IMR-90 (cell line): ENCODE data around the gene SPATA9. TPM values are rescaled to one million over a fixed set of nuclear protein-coding genes. Genes with fewer than 3 reads are reported as not detected.
A peak's percentile ranks its signal among the peaks of the same experiment; 100 is the strongest.

Experiments used
- ATAC-seq: fragments of 200-7000 bp; cut with Tn5 transposase; 2 replicates; pipeline ENCODE4 v1.9.1; 2020; ENCODE audit warnings: low read depth, mild to moderate bottlenecking, moderate library complexity
- BruUV-seq: library from RNA; stranded (reverse); fragments of 400-500 nt; replicated peaks from 2 replicates; lab custom pipeline; 2021; lab: Mats Ljungman, UMichigan
- CTCF ChIA-PET: fragments of 300-600 bp; formaldehyde crosslinking; extraction: SDS; loops from one replicate; lab custom pipeline; 2021; ENCODE audit warnings: antibody characterized with exemption; lab: Yijun Ruan, JAX
- POLR2A ChIA-PET: fragments of 300-600 bp; sonication (Branson Sonifier 250); formaldehyde crosslinking; loops from one replicate; lab custom pipeline; 2022; ENCODE audit warnings: antibody characterized with exemption; ENCODE audit not compliant: unreplicated experiment; lab: Charles Lee
- DNase-seq: peaks from one replicate; pipeline ENCODE4 v3.0.0; 2013
- H2AFZ ChIP-seq: replicated peaks from 2 replicates; pipeline ENCODE3; 2013; ENCODE audit warnings: low read length, mild to moderate bottlenecking; ENCODE audit not compliant: poor library complexity
- H2AK5ac ChIP-seq: 2 replicates; pipeline ENCODE4 v1.6.1; 2013; ENCODE audit warnings: low read depth, low read length, inconsistent platforms
- H2AK9ac ChIP-seq: replicated peaks from 2 replicates; pipeline ENCODE3; 2013; ENCODE audit warnings: mild to moderate bottlenecking, low read depth, low read length, moderate library complexity; ENCODE audit not compliant: poor library complexity
- H2BK120ac ChIP-seq: 2 replicates; pipeline ENCODE4 v1.6.1; 2013; ENCODE audit warnings: low read depth, low read length, inconsistent platforms
- H2BK15ac ChIP-seq: 3 replicates; pipeline ENCODE4 v1.6.1; 2013; ENCODE audit warnings: low read depth, low read length, inconsistent platforms
- H2BK20ac ChIP-seq: 2 replicates; pipeline ENCODE4 v1.6.1; 2013; ENCODE audit warnings: low read depth, mild to moderate bottlenecking, inconsistent platforms, low read length, moderate library complexity
- H2BK5ac ChIP-seq: 2 replicates; pipeline ENCODE4 v1.6.1; 2013; ENCODE audit warnings: mild to moderate bottlenecking, low read depth, low read length, inconsistent platforms; ENCODE audit not compliant: poor library complexity, severe bottlenecking
- H3K14ac ChIP-seq: replicated peaks from 2 replicates; pipeline ENCODE4 v1.6.1; 2013; ENCODE audit warnings: low read depth, low read length, inconsistent platforms
- H3K18ac ChIP-seq: 2 replicates; pipeline ENCODE4 v1.6.1; 2013; ENCODE audit warnings: low read depth, low read length, control low read depth
- H3K23ac ChIP-seq: 2 replicates; pipeline ENCODE4 v1.6.1; 2013; ENCODE audit warnings: low read depth, low read length, inconsistent platforms
- H3K27ac ChIP-seq: 2 replicates; pipeline ENCODE4 v1.5.1; 2013; ENCODE audit warnings: mild to moderate bottlenecking, control low read depth, low read length; ENCODE audit not compliant: insufficient read depth
- H3K27me3 ChIP-seq: 2 replicates; pipeline ENCODE4 v1.6.1; 2013; ENCODE audit warnings: low read length; ENCODE audit not compliant: control insufficient read depth, insufficient read depth
- H3K36me3 ChIP-seq: 2 replicates; pipeline ENCODE4 v1.6.1; 2013; ENCODE audit warnings: low read length, mixed read lengths; ENCODE audit not compliant: control insufficient read depth, insufficient read depth
- H3K4ac ChIP-seq: 2 replicates; pipeline ENCODE4 v1.6.1; 2013; ENCODE audit warnings: low read depth, low read length, inconsistent platforms
- H3K4me1 ChIP-seq: 2 replicates; pipeline ENCODE4 v1.6.1; 2013; ENCODE audit warnings: low read length, mixed read lengths; ENCODE audit not compliant: control insufficient read depth, insufficient read depth
- H3K4me2 ChIP-seq: 2 replicates; pipeline ENCODE4 v1.6.1; 2013; ENCODE audit warnings: low read depth, mild to moderate bottlenecking, control low read depth, low read length, moderate library complexity
- H3K4me3 ChIP-seq: 2 replicates; pipeline ENCODE4 v1.5.1; 2013; ENCODE audit warnings: low read depth, mild to moderate bottlenecking, control low read depth, low read length, moderate library complexity; ENCODE audit not compliant: insufficient read depth
- H3K56ac ChIP-seq: 2 replicates; pipeline ENCODE4 v1.6.1; 2013; ENCODE audit warnings: low read length, inconsistent platforms; ENCODE audit not compliant: insufficient read depth; ENCODE audit errors: extremely low read depth
- H3K79me1 ChIP-seq, 2 experiments: 2 replicates each; pipeline ENCODE4 v1.6.1; 2013; ENCODE audit warnings: low read length in 2 of 2, inconsistent platforms in 1 of 2, low read depth in 1 of 2
- H3K9ac ChIP-seq: 2 replicates; pipeline ENCODE4 v1.6.1; 2013; ENCODE audit warnings: low read depth, low read length, control low read depth
- H3K9me1 ChIP-seq: 2 replicates; pipeline ENCODE4 v1.6.1; 2013; ENCODE audit warnings: low read length, inconsistent platforms; ENCODE audit not compliant: insufficient read depth
- H3K9me3 ChIP-seq: 2 replicates; pipeline ENCODE4 v1.6.1; 2013; ENCODE audit warnings: low read length; ENCODE audit not compliant: control insufficient read depth, insufficient read depth
- H4K20me1 ChIP-seq: 2 replicates; pipeline ENCODE4 v1.6.1; 2013; ENCODE audit warnings: low read length, inconsistent platforms; ENCODE audit not compliant: insufficient read depth
- H4K5ac ChIP-seq: 2 replicates; pipeline ENCODE4 v1.6.1; 2013; ENCODE audit warnings: mild to moderate bottlenecking, low read depth, low read length, control low read depth
- H4K8ac ChIP-seq, 2 experiments: 2 replicates each; pipeline ENCODE4 v1.6.1; 2013; ENCODE audit warnings: low read depth in 2 of 2, low read length in 2 of 2, control low read depth in 1 of 2, inconsistent platforms in 1 of 2
- H4K91ac ChIP-seq: 2 replicates; pipeline ENCODE4 v1.6.1; 2013; ENCODE audit warnings: low read depth, low read length, inconsistent platforms; ENCODE audit not compliant: insufficient read depth
- BHLHE40 ChIP-seq: fragments of 150-350 bp; IDR thresholded peaks from 2 replicates; pipeline ENCODE4 v1.6.1; 2016; ENCODE audit warnings: mild to moderate bottlenecking, low read depth, low read length
- CEBPB ChIP-seq: IDR thresholded peaks from 2 replicates; pipeline ENCODE4 v1.6.1; 2012; ENCODE audit warnings: low read depth, low read length, improper control_type of control experiment
- CHD1 ChIP-seq: IDR thresholded peaks from 2 replicates; pipeline ENCODE4 v1.6.1; 2012; ENCODE audit warnings: low read depth, low read length, improper control_type of control experiment
- FOS ChIP-seq: fragments of 150-350 bp; IDR thresholded peaks from 2 replicates; pipeline ENCODE4 v1.6.1; 2016; ENCODE audit warnings: low read depth, low read length
- MAFK ChIP-seq: IDR thresholded peaks from 2 replicates; pipeline ENCODE4 v1.6.1; 2012; ENCODE audit warnings: low read depth, low read length, improper control_type of control experiment
- MAZ ChIP-seq: IDR thresholded peaks from 2 replicates; pipeline ENCODE4 v1.6.1; 2012; ENCODE audit warnings: low read depth, mild to moderate bottlenecking, low read length, improper control_type of control experiment, moderate library complexity, borderline replicate concordance
- MXI1 ChIP-seq: IDR thresholded peaks from 2 replicates; pipeline ENCODE4 v1.6.1; 2012; ENCODE audit warnings: low read depth, mild to moderate bottlenecking, low read length, moderate library complexity, borderline replicate concordance
- NFE2L2 ChIP-seq: fragments of 150-350 bp; IDR thresholded peaks from 2 replicates; pipeline ENCODE4 v1.6.1; 2016; ENCODE audit warnings: low read depth, mild to moderate bottlenecking, low read length
- POLR2A ChIP-seq: IDR thresholded peaks from 2 replicates; pipeline ENCODE4 v1.6.1; 2012; ENCODE audit warnings: mild to moderate bottlenecking, low read depth, low read length
- RAD21 ChIP-seq: IDR thresholded peaks from 2 replicates; pipeline ENCODE4 v1.6.1; 2012; ENCODE audit warnings: low read length, improper control_type of control experiment
- RCOR1 ChIP-seq: IDR thresholded peaks from 2 replicates; pipeline ENCODE4 v1.6.1; 2012; ENCODE audit warnings: mild to moderate bottlenecking, low read length, improper control_type of control experiment; ENCODE audit not compliant: insufficient replicate concordance
- RFX5 ChIP-seq: IDR thresholded peaks from 2 replicates; pipeline ENCODE4 v1.8.0; 2012; ENCODE audit warnings: low read depth, mild to moderate bottlenecking, low read length, moderate library complexity
- SMC3 ChIP-seq: fragments of 150-350 bp; IDR thresholded peaks from 2 replicates; pipeline ENCODE4 v1.6.1; 2016; ENCODE audit warnings: low read depth, mild to moderate bottlenecking, antibody characterized with exemption, low read length, moderate library complexity
- WGBS, 2 experiments: methylation state at CpG; one replicate each; pipeline versions ENCODE4 v1.1.5 to v1.1.7; 2013; ENCODE audit warnings: missing lambda C conversion rate in 2 of 2; ENCODE audit not compliant: insufficient read length in 1 of 2; ENCODE audit errors: extremely low coverage in 2 of 2; 5-methylcytosine and 5-hydroxymethylcytosine counted together
- dilution Hi-C: fragments of 300-500 bp; cut with HindIII; formaldehyde crosslinking; loops from one replicate; pipeline ENCODE4 v1.14.3; 2018; ENCODE audit warnings: low sequenced_read_pairs; ENCODE audit not compliant: unreplicated experiment
- in situ Hi-C: fragments of 300-500 bp; cut with MboI; formaldehyde crosslinking; loops from 3 replicates; pipeline ENCODE4 v1.14.3; 2019; ENCODE audit warnings: low sequenced_read_pairs, inconsistent platforms, mixed read lengths
- intact Hi-C: fragments of 100-400 bp; cut with micrococcal nuclease; formaldehyde crosslinking; loops from 2 replicates; pipeline ENCODE4 v1.10.0; 2022
- polyA plus RNA-seq, 3 experiments: library from polyadenylated mRNA; depleted of rRNA; stranded (reverse); fragments of >200 nt; gene quantifications; 2 replicates each; pipeline ENCODE4 v1.2.3, GENCODE V29; 2012; ENCODE audit warnings: low replicate concordance in 1 of 3
- total RNA-seq: library from RNA; depleted of rRNA; stranded (reverse); fragments of >200 nt; gene quantifications from 2 replicates; pipeline ENCODE4 v1.2.3, GENCODE V29; 2012
- TF ChIP-seq, protein P1 (sequence below): fragments of 150-350 bp; IDR thresholded peaks from 2 replicates; pipeline ENCODE4 v1.6.1; 2017; ENCODE audit warnings: mild to moderate bottlenecking, antibody characterized with exemption, low read length, low read depth
- TF ChIP-seq, protein P2 (sequence below): fragments of 150-350 bp; IDR thresholded peaks from 2 replicates; pipeline ENCODE4 v1.6.1; 2016; ENCODE audit warnings: low read depth, mild to moderate bottlenecking, low read length, moderate library complexity, borderline replicate concordance

Gene SPATA9
- total and polyA plus RNA-seq, 2 of the 4 experiments (the other 2 are of a cell fraction): 0.72 to 0.86 TPM

DNA sequence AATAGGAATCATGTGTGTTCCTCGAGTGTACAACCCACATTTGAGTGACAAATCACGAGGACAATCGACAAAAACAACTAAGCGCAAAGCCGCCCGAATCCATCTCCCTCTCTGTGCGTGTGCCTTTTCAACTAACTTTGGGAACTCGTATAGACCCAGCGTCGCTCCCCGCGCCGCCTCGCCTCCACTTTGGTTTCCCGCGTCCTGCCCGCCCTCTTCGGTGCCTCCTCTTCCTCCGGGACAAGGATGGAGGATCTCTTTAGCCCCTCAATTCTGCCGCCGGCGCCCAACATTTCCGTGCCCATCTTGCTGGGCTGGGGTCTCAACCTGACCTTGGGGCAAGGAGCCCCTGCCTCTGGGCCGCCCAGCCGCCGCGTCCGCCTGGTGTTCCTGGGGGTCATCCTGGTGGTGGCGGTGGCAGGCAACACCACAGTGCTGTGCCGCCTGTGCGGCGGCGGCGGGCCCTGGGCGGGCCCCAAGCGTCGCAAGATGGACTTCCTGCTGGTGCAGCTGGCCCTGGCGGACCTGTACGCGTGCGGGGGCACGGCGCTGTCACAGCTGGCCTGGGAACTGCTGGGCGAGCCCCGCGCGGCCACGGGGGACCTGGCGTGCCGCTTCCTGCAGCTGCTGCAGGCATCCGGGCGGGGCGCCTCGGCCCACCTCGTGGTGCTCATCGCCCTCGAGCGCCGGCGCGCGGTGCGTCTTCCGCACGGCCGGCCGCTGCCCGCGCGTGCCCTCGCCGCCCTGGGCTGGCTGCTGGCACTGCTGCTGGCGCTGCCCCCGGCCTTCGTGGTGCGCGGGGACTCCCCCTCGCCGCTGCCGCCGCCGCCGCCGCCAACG is 62.5 kb downstream of the SPATA9 start, which contains the start of gene GPR150:
TSS of gene GPR150 (plus strand) at position 58 of the 840 bp plus-strand sequence. CDS start at position 247, 189 bp downstream.
- H3K4ac ChIP-seq: peak within 1 kb of the TSS; percentile 73
- CTCF ChIA-PET: interaction anchor here (0.7 kb wide), 1 partner anchor 95 kb away, joined by 3 read pairs; no protein-coding TSS in a partner anchor
- H3K27me3 ChIP-seq: no peaks in the 10 kb centered on the region
- no peak within 1 kb of the TSS for H3K56ac ChIP-seq
- H2BK20ac ChIP-seq: no peak within 1 kb of the TSS
- in situ Hi-C loops (no loop called here), intact Hi-C loops (no loop called here), dilution Hi-C loops (no loop called here)
- 2% methylated on average over 67 of the region's 85 CpGs; no CpG with 5 or more reads in 1 of the 2 experiments for WGBS, 2 experiments
- POLR2A ChIA-PET: no interaction called here
- no peaks in the 10 kb centered on the region for H3K79me1 ChIP-seq
- H4K5ac ChIP-seq: peak within 1 kb of the TSS; percentile 61; the same call in 1 of the 2 replicates
- H4K8ac ChIP-seq: peak within 1 kb of the TSS; percentile 81 to 98
- H3K23ac ChIP-seq: peak within 1 kb of the TSS; percentile 19; the same call in 1 of the 2 replicates
- peak within 1 kb of the TSS; percentile 80 for H2AK9ac ChIP-seq
- BruUV-seq: no TSS peak
- no peaks in the 10 kb centered on the region for H3K9me1 ChIP-seq
- DNase-seq: peak; percentile 37
- H3K4me2 ChIP-seq: peak within 1 kb of the TSS; percentile 89
- H3K18ac ChIP-seq: peak within 1 kb of the TSS; percentile 4
- no peaks in the 10 kb centered on the region for H3K36me3 ChIP-seq
- no peaks in the 10 kb centered on the region for H3K9me3 ChIP-seq
- H3K9ac ChIP-seq: peak within 1 kb of the TSS; percentile 51; the same call in 1 of the 2 replicates
- H4K20me1 ChIP-seq: no peaks in the 10 kb centered on the region
- peak within 1 kb of the TSS; percentile 38 for H2BK5ac ChIP-seq
- peak; percentile 80 for ATAC-seq
- H3K14ac ChIP-seq: peak within 1 kb of the TSS; percentile 23; the same call in 1 of the 2 replicates
- peak within 1 kb of the TSS; percentile 72 for H2BK120ac ChIP-seq
- H4K91ac ChIP-seq: peak within 1 kb of the TSS; percentile 46; the same call in 1 of the 2 replicates
- H2AK5ac ChIP-seq: peak within 1 kb of the TSS; percentile 61
- H2AFZ ChIP-seq: peak within 1 kb of the TSS; percentile 96
- H3K4me3 ChIP-seq: peak within 1 kb of the TSS; percentile 43
- peak within 1 kb of the TSS; percentile 5; the same call in 1 of the 2 replicates for H3K27ac ChIP-seq
- H3K4me1 ChIP-seq: peaks cover 13% of the 10 kb centered on the region
- H2BK15ac ChIP-seq: peak within 1 kb of the TSS; percentile 25; the same call in 1 of the 3 replicates
- TF ChIP-seq MAZ (no peak), NFE2L2 (no peak), CHD1 (no peak), FOS (no peak), CEBPB (no peak), MAFK (no peak), RCOR1 (no peak), BHLHE40 (peak; percentile 22), MXI1 (0 out of 2 replicates have a peak, but pooled peaks have one; percentile 37), SMC3 (no peak), RAD21 (no peak), POLR2A (no peak), RFX5 (no peak)
- TF ChIP-seq, protein P1, sequence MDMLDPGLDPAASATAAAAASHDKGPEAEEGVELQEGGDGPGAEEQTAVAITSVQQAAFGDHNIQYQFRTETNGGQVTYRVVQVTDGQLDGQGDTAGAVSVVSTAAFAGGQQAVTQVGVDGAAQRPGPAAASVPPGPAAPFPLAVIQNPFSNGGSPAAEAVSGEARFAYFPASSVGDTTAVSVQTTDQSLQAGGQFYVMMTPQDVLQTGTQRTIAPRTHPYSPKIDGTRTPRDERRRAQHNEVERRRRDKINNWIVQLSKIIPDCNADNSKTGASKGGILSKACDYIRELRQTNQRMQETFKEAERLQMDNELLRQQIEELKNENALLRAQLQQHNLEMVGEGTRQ: 0 out of 2 replicates have a peak, but pooled peaks have one; percentile 23
- TF ChIP-seq, protein P2, sequence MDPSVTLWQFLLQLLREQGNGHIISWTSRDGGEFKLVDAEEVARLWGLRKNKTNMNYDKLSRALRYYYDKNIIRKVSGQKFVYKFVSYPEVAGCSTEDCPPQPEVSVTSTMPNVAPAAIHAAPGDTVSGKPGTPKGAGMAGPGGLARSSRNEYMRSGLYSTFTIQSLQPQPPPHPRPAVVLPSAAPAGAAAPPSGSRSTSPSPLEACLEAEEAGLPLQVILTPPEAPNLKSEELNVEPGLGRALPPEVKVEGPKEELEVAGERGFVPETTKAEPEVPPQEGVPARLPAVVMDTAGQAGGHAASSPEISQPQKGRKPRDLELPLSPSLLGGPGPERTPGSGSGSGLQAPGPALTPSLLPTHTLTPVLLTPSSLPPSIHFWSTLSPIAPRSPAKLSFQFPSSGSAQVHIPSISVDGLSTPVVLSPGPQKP: no peak
